Measurements from ENCODE around the gene PLB1. TPM values are rescaled to one million over a fixed set of nuclear protein-coding genes. Genes with fewer than 3 reads are reported as not detected.

Gene PLB1
- total and polyA plus RNA-seq, 9 of the 15 experiments (the other 6 are each of a cell fraction or from before 2014, with no cell fraction given): 0.01 to 0.09 (median 0.07) TPM; not detected in 2

DNA sequence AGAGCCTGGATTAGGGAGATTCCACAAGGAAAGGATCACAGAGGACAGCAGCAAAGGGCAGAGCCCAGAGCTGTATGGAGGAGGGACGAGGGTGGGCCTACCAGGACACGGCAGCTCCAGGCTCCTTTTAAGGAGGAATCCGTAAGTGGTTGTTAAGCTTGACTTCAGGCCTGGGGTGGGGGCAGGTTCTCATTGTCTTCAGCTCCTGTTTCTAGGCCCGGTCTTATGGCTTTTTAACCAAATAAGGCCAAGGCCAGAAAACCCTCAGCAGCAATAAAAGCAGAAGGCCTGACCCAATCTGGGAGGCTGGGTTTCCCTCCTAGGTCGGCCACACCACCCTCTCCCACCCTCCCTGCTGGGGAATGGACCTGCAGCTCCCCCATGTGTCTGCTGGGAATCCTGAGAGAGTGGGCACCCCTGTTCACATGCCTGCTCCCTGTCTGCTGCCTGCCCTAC lies 111.2 kb downstream of the PLB1 start (continued):
- TF ChIP-seq REST (IDR thresholded peaks at IDR 0.05; ENCODE audit: borderline replicate concordance): peak; percentile 68
- no peak for TF ChIP-seq REST (CRISPR knock-in tag; IDR thresholded peaks at IDR 0.05; ENCODE audit: low read depth)

Data from K562 (cell line).